Left hindlimb (tissue), 1 donor: ENCODE measurements around the gene UGT1A4.

Experiments
- DNase-seq: peaks from one replicate; pipeline ENCODE4 v3.0.0-alpha.2; 2018

UGT1A4 gene

GRCh38 chr2:233718552-233718951 lies at the start of gene UGT1A4:
UGT1A4 (plus strand) TSS chr2:233718736; CDS start chr2:233718821, 85 bp downstream.
- DNase-seq, result no peak

- DNase-seq, result no peak
These were observed 47.0 kb upstream of the UGT1A4 start, which contains the start of gene UGT1A9 for GRCh38 chr2:233671290-233672161. UGT1A9 (plus strand) TSS chr2:233671898; CDS start chr2:233671935, 37 bp downstream.

- no peak for DNase-seq
These were observed 45.6 kb upstream of the UGT1A4 start for GRCh38 chr2:233672886-233673285.

GRCh38 chr2:233673896-233674295 lies 44.6 kb upstream of the UGT1A4 start:
- DNase-seq, result no peak

GRCh38 chr2:233674314-233674713 lies 44.2 kb upstream of the UGT1A4 start:
- no peak for DNase-seq

- no peak for DNase-seq
These were observed 43.5 kb upstream of the UGT1A4 start for GRCh38 chr2:233674995-233675394.

- DNase-seq, result no peak
These were observed 42.5 kb upstream of the UGT1A4 start for GRCh38 chr2:233676046-233676445.

GRCh38 chr2:233679196-233679595 lies 39.3 kb upstream of the UGT1A4 start:
- DNase-seq, result no peak

GRCh38 chr2:233680361-233681045 lies 38.0 kb upstream of the UGT1A4 start:
- DNase-seq, result no peak

GRCh38 chr2:233681521-233682099 lies 36.9 kb upstream of the UGT1A4 start, which contains the start of gene UGT1A7:
UGT1A7 (plus strand) TSS chr2:233681901; CDS start chr2:233681938, 37 bp downstream.
- no peak for DNase-seq

- no peak for DNase-seq
These were observed 33.9 kb upstream of the UGT1A4 start for GRCh38 chr2:233684640-233685039.

GRCh38 chr2:233686928-233687327 lies 31.6 kb upstream of the UGT1A4 start:
- no peak for DNase-seq

GRCh38 chr2:233688341-233688740 lies 30.2 kb upstream of the UGT1A4 start:
- no peak for DNase-seq

- no peak for DNase-seq
These were observed 29.5 kb upstream of the UGT1A4 start for GRCh38 chr2:233689031-233689430.

GRCh38 chr2:233689501-233689900 lies 29.0 kb upstream of the UGT1A4 start:
- no peak for DNase-seq

- no peak for DNase-seq
These were observed 28.1 kb upstream of the UGT1A4 start for GRCh38 chr2:233690444-233690843.

- no peak for DNase-seq
These were observed 26.8 kb upstream of the UGT1A4 start for GRCh38 chr2:233691443-233692433.

- DNase-seq, result no peak
These were observed 25.9 kb upstream of the UGT1A4 start, which contains the start of gene UGT1A6 for GRCh38 chr2:233692648-233693047. UGT1A6 (plus strand) TSS chr2:233692890; CDS start chr2:233693005, 115 bp downstream.

GRCh38 chr2:233693963-233694362 lies 24.6 kb upstream of the UGT1A4 start:
- DNase-seq, result no peak

GRCh38 chr2:233698740-233699139 lies 19.8 kb upstream of the UGT1A4 start:
- no peak for DNase-seq

- no peak for DNase-seq
These were observed 19.0 kb upstream of the UGT1A4 start for GRCh38 chr2:233699424-233700027.
